HUES64 (cell line): ENCODE measurements around the gene EHD3.
"Not testable (repeated sequence)": the region's sequence is repeated elsewhere in the genome, so short reads cannot be mapped to it uniquely, and the experiment has no call there.

Experiments
- H3K27ac ChIP-seq: 2 replicates; pipeline ENCODE4 v1.7.0; 2013; ENCODE audit warnings: low read depth, low read length, inconsistent platforms
- H3K27me3 ChIP-seq: 2 replicates; pipeline ENCODE4 v1.6.1; 2013; ENCODE audit warnings: mild to moderate bottlenecking, low read length; ENCODE audit not compliant: insufficient read depth
- H3K36me3 ChIP-seq: 2 replicates; pipeline ENCODE4 v1.6.1; 2013; ENCODE audit warnings: mild to moderate bottlenecking, low read length; ENCODE audit not compliant: insufficient read depth
- H3K4me1 ChIP-seq: 2 replicates; pipeline ENCODE4 v1.6.1; 2013; ENCODE audit warnings: mild to moderate bottlenecking, low read length, moderate library complexity; ENCODE audit not compliant: insufficient read depth
- H3K4me3 ChIP-seq: 2 replicates; pipeline ENCODE4 v1.5.1; 2013; ENCODE audit warnings: mild to moderate bottlenecking, low read length, moderate library complexity
- H3K9ac ChIP-seq: 2 replicates; pipeline ENCODE4 v1.6.1; 2013; ENCODE audit warnings: mild to moderate bottlenecking, low read depth, low read length
- H3K9me3 ChIP-seq: 2 replicates; pipeline ENCODE4 v1.6.1; 2013; ENCODE audit warnings: low read depth, low read length; ENCODE audit not compliant: insufficient read depth
- WGBS: fragments of 150-250, 120-280 bp; methylation state at CpG from one replicate; pipeline ENCODE4 v1.1.7; 2013; ENCODE audit warnings: missing lambda C conversion rate; 5-methylcytosine and 5-hydroxymethylcytosine counted together

The EHD3 gene

DNA sequence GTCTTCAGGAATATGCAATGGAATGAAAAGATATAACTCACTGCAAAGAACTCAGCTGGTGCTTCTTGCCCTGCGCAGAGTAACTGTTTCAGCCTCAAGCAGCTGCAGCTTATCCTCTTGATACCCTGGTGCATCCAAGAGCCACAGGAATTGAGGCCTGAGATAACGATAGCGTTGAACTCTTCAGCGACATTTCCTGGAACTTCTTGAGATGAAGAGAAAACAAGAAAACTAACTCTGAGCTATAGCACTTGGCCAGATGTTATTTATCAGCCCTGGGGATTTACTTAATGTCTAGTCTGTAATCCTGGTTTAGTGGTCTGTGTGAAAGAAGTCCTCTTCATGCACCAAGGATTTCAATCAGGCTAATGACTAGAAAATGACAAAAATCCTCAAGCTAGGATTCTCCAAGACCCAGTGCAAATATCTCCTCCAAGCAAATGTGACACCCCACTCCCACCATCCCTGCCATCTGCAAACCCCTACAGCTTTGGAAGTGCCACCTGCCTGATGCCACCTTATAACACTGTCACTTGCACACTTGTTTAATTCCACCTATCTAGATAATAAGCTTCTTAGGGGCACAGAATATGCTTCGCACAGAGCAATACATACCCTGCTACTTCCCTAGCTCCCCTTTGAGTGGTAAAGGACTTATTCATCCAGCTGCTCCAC is 40.6 kb downstream of the EHD3 start:
- 94% methylated on average over 5 of the region's 5 CpGs for WGBS
- Histone ChIP-seq H3K9me3 (no peaks in the 10 kb centered on the region), H3K27ac (no peak overlapping the region), H3K36me3 (no peaks in the 10 kb centered on the region), H3K9ac (no peak overlapping the region), H3K4me1 (peaks cover 14% of the 10 kb centered on the region), H3K27me3 (no peaks in the 10 kb centered on the region), H3K4me3 (no peak overlapping the region)

- no peak overlapping the region for H3K27ac ChIP-seq
- no peaks in the 10 kb centered on the region for H3K36me3 ChIP-seq
- H3K9me3 ChIP-seq = no peaks in the 10 kb centered on the region
- no peak overlapping the region for H3K9ac ChIP-seq
- H3K27me3 ChIP-seq = no peaks in the 10 kb centered on the region
- H3K4me1 ChIP-seq = no peaks in the 10 kb centered on the region
- H3K4me3 ChIP-seq = no peak overlapping the region
- 89% methylated on average over 5 of the region's 5 CpGs for whole genome bisulfite sequencing
Observed at GRCh38 chr2:31275976-31276375, 42.0 kb downstream of the EHD3 start.

- 97% methylated on average over 3 of the region's 4 CpGs for WGBS
Observed at GRCh38 chr2:31277621-31278020, 43.7 kb downstream of the EHD3 start.

DNA sequence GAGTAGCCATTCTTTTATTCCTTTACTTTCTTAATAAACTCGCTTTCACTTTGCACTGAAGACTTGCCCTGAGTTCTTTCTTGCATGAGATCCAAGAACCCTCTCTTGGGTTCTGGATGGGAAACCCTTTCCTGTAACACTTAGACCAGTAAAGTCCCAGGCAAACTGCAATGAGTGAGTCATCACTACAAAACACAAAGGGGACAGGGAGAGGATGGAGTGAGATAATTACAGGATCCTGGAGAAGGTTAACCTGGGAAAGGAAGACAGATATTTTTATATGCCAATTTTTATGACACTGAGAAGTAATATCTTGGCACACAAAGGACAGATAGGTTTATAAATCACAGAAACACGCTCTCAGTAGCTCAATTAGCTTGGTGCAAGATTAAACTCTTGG is 48.7 kb downstream of the EHD3 start:
- 0 out of 2 replicates have a peak, but pooled peaks cover 2% of the 10 kb centered on the region for H3K4me1 ChIP-seq
- whole genome bisulfite sequencing = 89% methylated on average over 2 of the region's 2 CpGs
- no peaks in the 10 kb centered on the region for H3K27me3 ChIP-seq
- no peak overlapping the region for H3K4me3 ChIP-seq
- H3K9me3 ChIP-seq = no peaks in the 10 kb centered on the region
- no peak overlapping the region for H3K9ac ChIP-seq
- no peaks in the 10 kb centered on the region for H3K36me3 ChIP-seq
- no peak overlapping the region for H3K27ac ChIP-seq

More at GRCh38 chr2:31277621-31278020, 43.7 kb downstream of the EHD3 start:
- no peaks in the 10 kb centered on the region for H3K4me1 ChIP-seq
- H3K27ac ChIP-seq = no peak overlapping the region
- no peaks in the 10 kb centered on the region for H3K36me3 ChIP-seq
- no peak overlapping the region for H3K4me3 ChIP-seq
- H3K27me3 ChIP-seq = no peaks in the 10 kb centered on the region
- H3K9me3 ChIP-seq = no peaks in the 10 kb centered on the region
- no peak overlapping the region for H3K9ac ChIP-seq

- H3K9me3 ChIP-seq, H3K4me1 ChIP-seq, H3K27ac ChIP-seq, H3K36me3 ChIP-seq, H3K27me3 ChIP-seq, H3K4me3 ChIP-seq, H3K9ac ChIP-seq: not testable (repeated sequence)
- WGBS = 92% methylated on average over 7 of the region's 7 CpGs
Observed at GRCh38 chr2:31283193-31283919, 49.4 kb downstream of the EHD3 start.

- no peaks in the 10 kb centered on the region for H3K27me3 ChIP-seq
- H3K36me3 ChIP-seq = no peaks in the 10 kb centered on the region
- no peaks in the 10 kb centered on the region for H3K9me3 ChIP-seq
- no peak overlapping the region for H3K4me3 ChIP-seq
- H3K27ac ChIP-seq = no peak overlapping the region
- no peak overlapping the region for H3K9ac ChIP-seq
- 93% methylated on average over 2 of the region's 2 CpGs for WGBS
- H3K4me1 ChIP-seq = 0 out of 2 replicates have a peak, but pooled peaks cover 2% of the 10 kb centered on the region
Observed at GRCh38 chr2:31284107-31284506, 50.2 kb downstream of the EHD3 start.

GRCh38 chr2:31286230-31286629 is 52.3 kb downstream of the EHD3 start:
- H3K9ac ChIP-seq = no peak overlapping the region
- no peaks in the 10 kb centered on the region for H3K36me3 ChIP-seq
- H3K27me3 ChIP-seq = no peaks in the 10 kb centered on the region
- no peak overlapping the region for H3K27ac ChIP-seq
- H3K4me1 ChIP-seq = 0 out of 2 replicates have a peak, but pooled peaks cover 2% of the 10 kb centered on the region
- no peak overlapping the region for H3K4me3 ChIP-seq
- H3K9me3 ChIP-seq = no peaks in the 10 kb centered on the region
- 89% methylated on average over 4 of the region's 4 CpGs for WGBS

DNA sequence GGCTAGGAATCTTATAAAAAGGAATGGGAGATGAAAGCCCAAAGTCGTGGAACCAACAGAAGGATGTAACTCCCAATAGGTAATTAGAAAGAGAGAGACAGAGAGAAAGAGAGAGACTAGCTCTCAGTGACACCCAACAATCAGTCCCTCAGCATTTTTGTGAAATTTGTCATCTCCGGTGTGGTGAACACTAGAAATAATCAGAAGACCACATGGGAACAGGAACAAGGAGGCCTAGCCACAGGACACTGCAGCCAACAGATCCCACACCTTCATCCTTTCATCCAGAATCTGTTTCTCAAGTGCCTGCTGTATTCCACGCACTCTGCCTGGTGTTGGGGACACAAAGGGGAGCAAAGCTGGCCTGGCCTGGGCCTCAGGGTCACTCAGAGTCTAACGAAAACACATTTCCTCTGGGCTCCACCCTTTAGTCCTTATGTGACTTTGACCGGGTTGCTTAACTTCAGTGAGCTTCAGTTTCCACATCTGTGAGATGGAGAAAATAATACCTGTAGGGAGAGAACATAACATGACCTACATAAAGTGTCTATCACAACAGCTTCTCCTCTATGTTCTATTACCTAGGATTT is 53.1 kb downstream of the EHD3 start:
- 0 out of 2 replicates have a peak, but pooled peaks cover 2% of the 10 kb centered on the region for H3K4me1 ChIP-seq
- no peak overlapping the region for H3K4me3 ChIP-seq
- 87% methylated on average over 5 of the region's 5 CpGs for WGBS
- H3K9me3 ChIP-seq = no peaks in the 10 kb centered on the region
- no peak overlapping the region for H3K27ac ChIP-seq
- no peaks in the 10 kb centered on the region for H3K36me3 ChIP-seq
- no peak overlapping the region for H3K9ac ChIP-seq
- no peaks in the 10 kb centered on the region for H3K27me3 ChIP-seq

DNA sequence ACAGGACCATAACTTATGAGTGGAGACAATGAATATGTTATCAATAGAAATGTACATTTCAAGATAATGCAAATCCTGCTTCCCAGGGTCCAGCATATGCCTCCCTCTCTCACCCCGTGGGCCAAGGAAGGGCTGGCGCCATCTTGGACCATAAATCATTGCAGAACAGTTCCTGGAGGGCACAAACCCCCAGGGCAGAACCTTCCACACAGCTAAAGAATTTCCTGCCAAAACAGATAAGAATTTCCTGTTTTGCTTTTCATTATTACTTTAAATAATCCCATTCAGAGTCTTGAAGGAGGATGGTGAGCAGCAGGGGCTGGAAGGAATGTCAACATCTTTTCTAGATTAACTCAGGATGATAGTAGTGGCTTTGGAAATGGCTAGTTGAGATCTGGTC is 53.7 kb downstream of the EHD3 start:
- Histone ChIP-seq H3K9ac (no peak overlapping the region), H3K27me3 (no peaks in the 10 kb centered on the region), H3K4me1 (0 out of 2 replicates have a peak, but pooled peaks cover 2% of the 10 kb centered on the region), H3K9me3 (no peaks in the 10 kb centered on the region), H3K4me3 (no peak overlapping the region), H3K27ac (no peak overlapping the region), H3K36me3 (no peaks in the 10 kb centered on the region)
- WGBS = 92% methylated on average over 2 of the region's 2 CpGs

GRCh38 chr2:31294196-31294595 is 60.2 kb downstream of the EHD3 start:
- Histone ChIP-seq H3K9ac (no peak overlapping the region), H3K27ac (no peak overlapping the region)
- 96% methylated on average over 1 of the region's 1 CpG for WGBS

GRCh38 chr2:31296641-31297287 is 62.8 kb downstream of the EHD3 start:
- Histone ChIP-seq H3K4me3 (no peak overlapping the region), H3K9ac (no peak overlapping the region), H3K36me3 (no peaks in the 10 kb centered on the region), H3K27me3 (no peaks in the 10 kb centered on the region), H3K4me1 (peaks cover 19% of the 10 kb centered on the region), H3K9me3 (no peaks in the 10 kb centered on the region), H3K27ac (no peak overlapping the region)
- 88% methylated on average over 6 of the region's 8 CpGs for WGBS

More at GRCh38 chr2:31294196-31294595, 60.2 kb downstream of the EHD3 start:
- Histone ChIP-seq H3K4me1 (peaks cover 2% of the 10 kb centered on the region), H3K9me3 (no peaks in the 10 kb centered on the region), H3K4me3 (no peak overlapping the region), H3K27me3 (no peaks in the 10 kb centered on the region), H3K36me3 (no peaks in the 10 kb centered on the region)
